ENCODE measurements around the gene CTIF. TPM values are rescaled to one million over a fixed set of nuclear protein-coding genes. Genes with fewer than 3 reads are reported as not detected.

Gene CTIF
- total RNA-seq, 1 donor from 2014 or later, result 54.8 TPM

DNA sequence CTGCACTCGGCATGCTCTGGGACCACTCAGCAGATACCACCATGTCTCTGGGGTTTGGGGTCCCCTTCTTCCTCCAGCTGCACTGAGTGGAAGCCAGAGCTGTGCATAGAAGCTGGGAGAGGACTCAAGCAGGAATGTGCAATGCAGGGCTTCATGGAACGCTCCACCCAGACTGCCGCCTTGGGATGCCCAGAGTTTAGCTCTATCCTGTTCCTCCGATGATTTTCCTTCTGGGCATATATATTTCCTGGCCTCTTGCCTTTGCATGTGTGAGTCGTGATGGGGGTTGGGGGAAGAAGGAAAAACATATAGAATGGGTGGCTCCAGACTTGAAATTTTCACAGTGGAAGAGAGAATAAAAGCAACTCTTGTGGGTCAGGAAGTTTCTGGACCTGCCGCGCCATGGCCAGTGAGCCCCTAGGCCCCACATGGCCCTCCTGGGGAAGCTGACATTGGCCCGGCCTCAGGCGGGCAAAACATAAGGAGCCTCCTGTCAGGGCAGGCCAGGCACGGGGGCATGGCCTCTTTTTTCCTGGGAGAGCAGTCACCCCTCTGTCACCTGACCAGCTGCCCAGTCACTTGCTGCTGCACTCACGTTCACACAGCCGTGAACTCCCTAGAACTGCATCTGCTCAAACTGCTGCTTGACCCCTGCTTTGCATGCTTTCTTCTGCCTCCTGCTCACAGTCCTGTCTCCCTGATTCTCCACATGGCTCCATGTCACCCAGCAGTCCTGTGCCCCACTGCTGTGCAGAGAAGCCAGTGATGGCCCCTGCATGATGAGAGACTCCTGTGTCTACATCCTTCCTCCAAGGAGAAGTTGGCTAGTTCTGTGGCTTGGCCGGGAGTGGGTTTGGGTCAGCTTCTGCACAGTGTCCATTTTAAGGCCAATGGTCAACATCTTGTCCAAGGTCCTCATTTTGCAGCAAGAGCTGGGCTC is 197.8 kb downstream of the CTIF start:
- Histone ChIP-seq H3K27ac (no peak overlapping the region), H3K9me3 (no peaks in the 10 kb centered on the region), H3K4me3 (no peak overlapping the region), H3K4me1 (peaks cover 18% of the 10 kb centered on the region), H3K27me3 (ENCODE audit: low read depth) (no peaks in the 10 kb centered on the region), H3K36me3 (no peaks in the 10 kb centered on the region)
- no peak for DNase-seq
- TF ChIP-seq, protein P1, sequence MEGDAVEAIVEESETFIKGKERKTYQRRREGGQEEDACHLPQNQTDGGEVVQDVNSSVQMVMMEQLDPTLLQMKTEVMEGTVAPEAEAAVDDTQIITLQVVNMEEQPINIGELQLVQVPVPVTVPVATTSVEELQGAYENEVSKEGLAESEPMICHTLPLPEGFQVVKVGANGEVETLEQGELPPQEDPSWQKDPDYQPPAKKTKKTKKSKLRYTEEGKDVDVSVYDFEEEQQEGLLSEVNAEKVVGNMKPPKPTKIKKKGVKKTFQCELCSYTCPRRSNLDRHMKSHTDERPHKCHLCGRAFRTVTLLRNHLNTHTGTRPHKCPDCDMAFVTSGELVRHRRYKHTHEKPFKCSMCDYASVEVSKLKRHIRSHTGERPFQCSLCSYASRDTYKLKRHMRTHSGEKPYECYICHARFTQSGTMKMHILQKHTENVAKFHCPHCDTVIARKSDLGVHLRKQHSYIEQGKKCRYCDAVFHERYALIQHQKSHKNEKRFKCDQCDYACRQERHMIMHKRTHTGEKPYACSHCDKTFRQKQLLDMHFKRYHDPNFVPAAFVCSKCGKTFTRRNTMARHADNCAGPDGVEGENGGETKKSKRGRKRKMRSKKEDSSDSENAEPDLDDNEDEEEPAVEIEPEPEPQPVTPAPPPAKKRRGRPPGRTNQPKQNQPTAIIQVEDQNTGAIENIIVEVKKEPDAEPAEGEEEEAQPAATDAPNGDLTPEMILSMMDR (IDR thresholded peaks at IDR 0.05), result no peak
- ATAC-seq, result no peak
- intact Hi-C loops (cut with DNase I), result no loop called here

DNA sequence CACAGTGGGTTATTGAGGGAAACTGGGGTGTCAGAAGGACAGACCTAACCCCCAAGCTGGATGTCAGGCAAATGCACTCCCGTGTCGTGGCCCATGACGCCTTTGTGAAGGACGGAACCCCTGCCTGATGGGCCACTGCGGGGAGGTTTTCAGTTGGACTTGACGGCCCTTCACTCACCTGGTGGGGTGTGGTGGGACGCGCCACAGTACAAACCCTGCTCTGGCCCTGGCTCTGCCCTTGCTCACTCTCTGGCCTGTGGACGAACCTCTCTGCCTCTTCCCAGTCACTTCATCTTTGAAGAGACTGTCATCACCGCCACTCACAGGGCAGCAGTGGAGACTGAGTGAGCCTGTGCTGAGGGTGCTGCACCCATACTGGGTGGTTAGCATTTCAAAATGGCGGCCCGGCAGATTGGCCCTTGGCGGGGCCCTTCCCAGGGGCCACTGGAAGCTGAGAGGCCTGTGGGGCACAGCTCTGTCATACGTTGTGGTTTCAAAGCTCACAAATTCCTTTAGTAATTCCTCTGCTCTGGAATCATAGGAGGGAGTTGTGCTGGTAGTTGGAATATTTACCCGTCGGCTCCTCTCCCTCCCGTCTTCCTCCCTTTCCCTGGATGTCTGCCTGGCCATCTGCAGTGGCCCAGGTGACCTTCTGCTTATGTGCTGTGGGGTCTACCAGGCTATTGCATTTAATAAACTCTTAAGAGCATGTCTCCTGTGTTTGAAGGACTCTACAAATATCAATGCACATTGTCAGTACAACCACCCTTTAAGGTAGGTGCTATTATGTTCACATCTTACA is 200.6 kb downstream of the CTIF start:
- TF ChIP-seq, protein P1 (IDR thresholded peaks at IDR 0.05), result no peak
- no peak for DNase-seq
- intact Hi-C loops (cut with DNase I), result no loop called here
- no peaks in the 10 kb centered on the region for H3K36me3 ChIP-seq
- no peak overlapping the region for H3K4me3 ChIP-seq
- H3K9me3 ChIP-seq, result no peaks in the 10 kb centered on the region
- peaks cover 22% of the 10 kb centered on the region for H3K4me1 ChIP-seq
- no peak overlapping the region for H3K27ac ChIP-seq
- no peaks in the 10 kb centered on the region for H3K27me3 ChIP-seq (ENCODE audit: low read depth)
- ATAC-seq, result no peak

DNA sequence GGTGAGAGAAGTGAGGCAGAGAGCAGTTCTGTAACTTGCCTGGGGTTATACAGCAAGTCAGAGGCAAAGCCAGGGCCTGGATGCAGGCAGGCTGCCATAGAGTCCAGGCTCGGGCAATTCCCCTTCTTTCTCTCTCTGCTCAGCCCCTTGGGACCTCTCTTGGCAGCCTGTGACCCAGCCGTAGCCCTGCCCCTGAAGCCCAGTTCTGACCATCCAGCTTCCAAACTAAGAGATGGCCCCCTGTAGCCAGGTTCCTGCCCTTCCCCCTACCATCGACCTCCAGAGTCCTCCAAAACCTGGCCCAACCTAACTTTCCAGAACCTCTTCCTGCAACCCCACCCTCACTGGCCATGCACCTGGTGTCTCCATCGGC is 201.2 kb downstream of the CTIF start:
- Histone ChIP-seq H3K9me3 (no peaks in the 10 kb centered on the region), H3K27me3 (ENCODE audit: low read depth) (no peaks in the 10 kb centered on the region), H3K4me3 (no peak overlapping the region), H3K4me1 (peaks cover 18% of the 10 kb centered on the region), H3K27ac (no peak overlapping the region), H3K36me3 (no peaks in the 10 kb centered on the region)
- intact Hi-C loops (cut with DNase I), result no loop called here
- DNase-seq (no peak), ATAC-seq (no peak)
- TF ChIP-seq, protein P1 (IDR thresholded peaks at IDR 0.05), result no peak

DNA sequence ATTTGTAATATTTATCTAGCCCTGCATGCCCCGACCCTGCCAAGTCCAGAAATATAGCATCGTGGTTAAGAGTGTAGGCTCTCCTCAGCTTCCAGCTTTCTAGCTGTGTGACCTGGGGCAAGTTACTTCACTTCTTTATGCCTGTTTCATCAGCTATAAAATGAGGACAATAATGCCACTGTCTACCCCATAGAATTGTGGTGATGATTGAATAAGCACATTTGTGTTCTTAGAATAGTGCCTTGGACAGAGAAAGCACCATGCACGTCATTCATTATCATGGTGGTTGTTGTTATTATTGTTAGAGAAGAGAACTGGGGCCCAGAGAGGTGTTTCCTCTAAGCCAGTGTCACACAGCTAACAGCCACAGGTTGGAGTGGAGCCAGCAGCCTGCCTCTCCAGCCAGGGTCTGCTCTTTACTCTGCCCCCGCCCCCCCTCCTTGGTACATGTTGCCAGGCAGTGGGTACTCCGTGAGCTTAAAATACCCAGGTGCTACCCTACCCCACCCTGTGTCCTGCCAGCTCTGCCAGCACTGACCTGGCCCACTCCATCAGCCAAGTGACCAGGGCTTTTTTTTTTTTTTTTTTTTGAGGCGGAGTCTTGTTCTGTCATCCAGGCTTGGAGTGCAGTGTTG is 202.1 kb downstream of the CTIF start:
- ATAC-seq (no peak), DNase-seq (no peak)
- intact Hi-C loops (cut with DNase I), result no loop called here
- Histone ChIP-seq H3K27ac (no peak overlapping the region), H3K4me1 (peaks cover 14% of the 10 kb centered on the region), H3K9me3 (no peaks in the 10 kb centered on the region), H3K4me3 (no peak overlapping the region), H3K27me3 (ENCODE audit: low read depth) (no peaks in the 10 kb centered on the region), H3K36me3 (no peaks in the 10 kb centered on the region)
- TF ChIP-seq, protein P1 (IDR thresholded peaks at IDR 0.05), result no peak

DNA sequence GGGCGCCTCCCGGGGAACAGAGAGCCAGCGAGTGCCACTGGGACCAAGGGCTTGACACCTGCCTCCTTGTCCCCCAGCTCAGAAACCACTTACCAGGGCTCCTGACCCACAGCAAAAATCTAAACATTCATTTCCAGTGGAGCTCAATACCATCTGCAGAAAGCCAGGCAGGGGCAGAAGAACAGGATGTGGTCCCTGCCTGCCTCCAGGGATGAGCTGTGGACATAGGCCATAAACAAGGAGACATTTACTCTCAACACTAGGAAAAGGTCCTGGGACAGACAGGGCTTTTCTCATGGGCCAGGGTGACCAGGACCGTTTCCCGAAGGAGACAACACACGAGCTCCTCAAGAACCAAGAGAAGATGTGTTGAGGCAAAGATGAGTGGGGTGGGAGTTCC is 203.0 kb downstream of the CTIF start:
- DNase-seq, result no peak
- H3K4me3 ChIP-seq, result no peak overlapping the region
- intact Hi-C loops (cut with DNase I), result no loop called here
- TF ChIP-seq, protein P1 (IDR thresholded peaks at IDR 0.05), result no peak
- H3K9me3 ChIP-seq, result no peaks in the 10 kb centered on the region
- ATAC-seq, result no peak
- no peak overlapping the region for H3K27ac ChIP-seq
- no peaks in the 10 kb centered on the region for H3K36me3 ChIP-seq
- H3K4me1 ChIP-seq, result peaks cover 14% of the 10 kb centered on the region
- H3K27me3 ChIP-seq (ENCODE audit: low read depth), result no peaks in the 10 kb centered on the region
